MM.1S (cell line): ENCODE data around the gene METTL17.

ENCODE experiments used
- DNase-seq: peaks from one replicate; pipeline ENCODE4 v3.0.0-alpha.2; 2015
- H2AFZ ChIP-seq: fragments of 300-600 bp; sonication (generic); 2 replicates; pipeline ENCODE4 v1.6.0; 2016; ENCODE audit warnings: antibody characterized with exemption, low read length
- H3F3A ChIP-seq: fragments of 300-600 bp; sonication (generic); 2 replicates; pipeline ENCODE4 v1.6.1; 2016; ENCODE audit warnings: mild to moderate bottlenecking, antibody characterized with exemption, low read length, moderate library complexity, mixed read lengths; ENCODE audit not compliant: insufficient read depth
- H3K27ac ChIP-seq: fragments of 300-600 bp; sonication (generic); 2 replicates; pipeline ENCODE4 v1.5.1; 2016; ENCODE audit warnings: mild to moderate bottlenecking, low read length
- H3K27me3 ChIP-seq: fragments of 300-600 bp; sonication (generic); replicated peaks from 2 replicates; pipeline ENCODE4 v1.6.0; 2016; ENCODE audit warnings: low read length; ENCODE audit not compliant: insufficient read depth
- H3K36me3 ChIP-seq: fragments of 300-600 bp; sonication (generic); replicated peaks from 2 replicates; pipeline ENCODE4 v1.6.1; 2016; ENCODE audit warnings: mild to moderate bottlenecking, low read length, mixed read lengths; ENCODE audit not compliant: insufficient read depth
- H3K4me1 ChIP-seq: fragments of 300-600 bp; sonication (generic); 2 replicates; pipeline ENCODE4 v1.6.1; 2016; ENCODE audit warnings: low read length, mixed read lengths
- H3K4me2 ChIP-seq: fragments of 300-600 bp; sonication (generic); 2 replicates; pipeline ENCODE4 v1.6.0; 2016; ENCODE audit warnings: low read depth, low read length
- H3K4me3 ChIP-seq: fragments of 300-600 bp; sonication (generic); 2 replicates; pipeline ENCODE4 v1.5.1; 2016; ENCODE audit warnings: low read length, mixed read lengths
- H3K79me2 ChIP-seq: fragments of 300-600 bp; sonication (generic); 2 replicates; pipeline ENCODE4 v1.6.1; 2016; ENCODE audit warnings: mixed run types, low read length, mixed read lengths
- H3K9ac ChIP-seq: fragments of 300-600 bp; sonication (generic); 2 replicates; pipeline ENCODE4 v1.6.1; 2016; ENCODE audit warnings: low read length, mixed read lengths
- H3K9me2 ChIP-seq: fragments of 300-600 bp; sonication (generic); replicated peaks from 2 replicates; pipeline ENCODE4 v1.6.1; 2016; ENCODE audit warnings: mild to moderate bottlenecking, low read length, mixed read lengths; ENCODE audit not compliant: insufficient read depth
- H3K9me3 ChIP-seq: fragments of 300-600 bp; sonication (generic); replicated peaks from 2 replicates; pipeline ENCODE4 v1.6.1; 2016; ENCODE audit warnings: mild to moderate bottlenecking, low read length, mixed read lengths; ENCODE audit not compliant: insufficient read depth
- H4K20me1 ChIP-seq: fragments of 300-600 bp; sonication (generic); 2 replicates; pipeline ENCODE4 v1.6.1; 2016; ENCODE audit warnings: mild to moderate bottlenecking, low read length, moderate library complexity, mixed read lengths; ENCODE audit not compliant: insufficient read depth
- CTCF ChIP-seq: fragments of 300-600 bp; sonication (generic); IDR thresholded peaks from 2 replicates; pipeline ENCODE4 v1.5.1; 2016; ENCODE audit warnings: antibody characterized with exemption, low read length, mixed read lengths
- EZH2 ChIP-seq: fragments of 300-600 bp; sonication (generic); optimal IDR thresholded peaks from 2 replicates; pipeline ENCODE3; 2017; ENCODE audit warnings: low read depth, mild to moderate bottlenecking, antibody characterized with exemption, low read length, mixed read lengths
- EZH2phosphoT487 ChIP-seq: fragments of 300-600 bp; sonication (generic); IDR thresholded peaks from 2 replicates; pipeline ENCODE4 v1.6.1; 2018; ENCODE audit warnings: antibody characterized with exemption, low read length

Gene METTL17

GRCh38 chr14:21020977-21021545, 31.3 kb downstream of the METTL17 start:
- H3K4me3 ChIP-seq = no peak overlapping the region
- H3K9me2 ChIP-seq = no peaks in the 10 kb centered on the region
- H3K9me3 ChIP-seq = no peaks in the 10 kb centered on the region
- H3K36me3 ChIP-seq = no peaks in the 10 kb centered on the region
- TF ChIP-seq EZH2phosphoT487 = no peak
- no peak for TF ChIP-seq CTCF
- no peak for TF ChIP-seq EZH2
- H2AFZ ChIP-seq = no peak overlapping the region
- H3K27me3 ChIP-seq = no peaks in the 10 kb centered on the region
- no peak overlapping the region for H3K4me2 ChIP-seq
- H3K79me2 ChIP-seq = no peaks in the 10 kb centered on the region
- no peak for DNase-seq
- H4K20me1 ChIP-seq = no peaks in the 10 kb centered on the region
- H3K4me1 ChIP-seq = no peaks in the 10 kb centered on the region
- H3F3A ChIP-seq = no peaks in the 10 kb centered on the region
- no peak overlapping the region for H3K9ac ChIP-seq
- no peak overlapping the region for H3K27ac ChIP-seq

GRCh38 chr14:21022686-21023085, 32.9 kb downstream of the METTL17 start:
- Histone ChIP-seq H3K4me3 (no peak overlapping the region), H3K4me1 (no peaks in the 10 kb centered on the region), H3K4me2 (no peak overlapping the region), H3K9ac (no peak overlapping the region), H3K79me2 (no peaks in the 10 kb centered on the region), H3K27me3 (no peaks in the 10 kb centered on the region), H4K20me1 (no peaks in the 10 kb centered on the region), H3K36me3 (no peaks in the 10 kb centered on the region), H2AFZ (no peak overlapping the region), H3F3A (no peaks in the 10 kb centered on the region), H3K9me3 (no peaks in the 10 kb centered on the region), H3K27ac (no peak overlapping the region), H3K9me2 (no peaks in the 10 kb centered on the region)
- no peak for DNase-seq
- TF ChIP-seq EZH2phosphoT487 (no peak), EZH2 (no peak), CTCF (no peak)

DNA sequence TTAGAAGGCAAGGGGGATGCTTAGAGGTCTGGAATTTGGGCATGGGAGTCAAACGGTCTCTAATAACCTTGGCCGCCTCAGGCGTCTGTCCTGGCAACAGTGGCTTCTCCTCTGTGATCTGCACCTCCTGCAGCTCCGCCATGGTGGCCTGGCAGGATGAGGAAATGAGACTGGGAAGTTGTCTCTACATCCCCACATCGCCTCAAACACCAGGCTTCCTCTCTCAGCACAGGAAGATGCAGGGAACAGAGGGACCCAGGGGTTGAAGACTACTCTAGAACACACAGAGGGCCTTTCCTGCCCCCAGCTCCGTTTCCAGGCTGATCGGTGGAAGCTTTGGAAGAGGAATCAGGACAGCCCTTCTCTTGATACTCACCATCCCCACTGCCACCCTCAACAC, 33.4 kb downstream of the METTL17 start:
- Histone ChIP-seq H3K9ac (no peak overlapping the region), H3K27me3 (no peaks in the 10 kb centered on the region), H3K9me2 (no peaks in the 10 kb centered on the region), H3K9me3 (no peaks in the 10 kb centered on the region), H3K79me2 (no peaks in the 10 kb centered on the region), H3K4me3 (no peak overlapping the region), H3K36me3 (no peaks in the 10 kb centered on the region), H3F3A (no peaks in the 10 kb centered on the region), H2AFZ (no peak overlapping the region), H4K20me1 (no peaks in the 10 kb centered on the region), H3K4me2 (no peak overlapping the region), H3K4me1 (no peaks in the 10 kb centered on the region), H3K27ac (no peak overlapping the region)
- DNase-seq = no peak
- TF ChIP-seq EZH2 = no peak
- no peak for TF ChIP-seq EZH2phosphoT487
- TF ChIP-seq CTCF = no peak
